H1 (cell line): ENCODE results near the gene OVCA2. TPM values are rescaled to one million over a fixed set of nuclear protein-coding genes. Genes with fewer than 3 reads are reported as not detected.
A peak's percentile ranks its signal among the peaks of the same experiment; 100 is the strongest.

Source experiments
- CTCF ChIA-PET: fragments of 300-600 bp; sonication (Branson Sonifier 250); formaldehyde crosslinking; loops from one replicate; lab custom pipeline; 2021; ENCODE audit not compliant: partially characterized antibody; lab: Charles Lee
- POLR2A ChIA-PET: fragments of 300-600 bp; sonication (Branson Sonifier 250); formaldehyde crosslinking; loops from one replicate; lab custom pipeline; 2021; ENCODE audit warnings: inconsistent platforms; ENCODE audit not compliant: partially characterized antibody; lab: Charles Lee
- DNase-seq, 2 experiments: peaks; one replicate each; pipeline versions ENCODE4 v3.0.0 to v3.0.0-alpha.2; 2010 to 2022; ENCODE audit warnings: low spot score in 2 of 2, low read depth in 1 of 2, mixed read lengths in 1 of 2
- FAIRE-seq: peaks from 2 replicates; lab custom pipeline; 2011; peaks lifted over from hg19 to GRCh38; lab: Jason Lieb, UNC
- H2AFZ ChIP-seq: 2 replicates; pipeline ENCODE4 v1.8.1; 2012; ENCODE audit warnings: low read length, inconsistent platforms
- H2AK5ac ChIP-seq: 2 replicates; pipeline ENCODE4 v1.6.1; 2013; ENCODE audit warnings: low read depth, low read length
- H2BK120ac ChIP-seq: replicated peaks from 2 replicates; pipeline ENCODE3; 2013; ENCODE audit warnings: low read depth, low read length, inconsistent platforms
- H2BK12ac ChIP-seq: 2 replicates; pipeline ENCODE4 v1.6.1; 2013; ENCODE audit warnings: low read depth, low read length
- H2BK15ac ChIP-seq: 2 replicates; pipeline ENCODE4 v1.6.1; 2013; ENCODE audit warnings: low read length
- H2BK20ac ChIP-seq: 2 replicates; pipeline ENCODE4 v1.6.1; 2013; ENCODE audit warnings: low read length
- H2BK5ac ChIP-seq: 2 replicates; pipeline ENCODE4 v1.6.1; 2013; ENCODE audit warnings: low read depth, low read length
- H3K14ac ChIP-seq: 2 replicates; pipeline ENCODE4 v1.6.1; 2013; ENCODE audit warnings: inconsistent platforms; ENCODE audit not compliant: insufficient read length
- H3K18ac ChIP-seq: 2 replicates; pipeline ENCODE4 v1.6.1; 2013; ENCODE audit warnings: low read length; ENCODE audit errors: extremely low read depth
- H3K23ac ChIP-seq: 2 replicates; pipeline ENCODE4 v1.6.1; 2013; ENCODE audit warnings: inconsistent platforms; ENCODE audit not compliant: insufficient read length
- H3K23me2 ChIP-seq: 2 replicates; pipeline ENCODE4 v1.6.1; 2013; ENCODE audit warnings: low read depth, low read length
- H3K27ac ChIP-seq: 2 replicates; pipeline ENCODE4 v1.6.1; 2011; ENCODE audit warnings: low read depth, low read length, inconsistent platforms
- H3K27me3 ChIP-seq, 4 experiments: replicated peaks in 1 of 4; 1 replicate in 1 of 4; 2 replicates in 3 of 4; pipeline versions ENCODE4 v1.6.1 to v1.8.1; 2011 to 2013; ENCODE audit warnings: low read length in 3 of 4, mild to moderate bottlenecking in 3 of 4, inconsistent platforms in 2 of 4, mixed read lengths in 2 of 4, moderate library complexity in 1 of 4; ENCODE audit not compliant: control insufficient read depth in 3 of 4, insufficient read depth in 3 of 4; ENCODE audit errors: extremely low read depth in 1 of 4
- H3K36me3 ChIP-seq, 4 experiments: 2 replicates each; pipeline versions ENCODE4 v1.6.1 to v1.8.1; 2011 to 2013; ENCODE audit warnings: mild to moderate bottlenecking in 4 of 4, low read length in 3 of 4, moderate library complexity in 2 of 4, control low read depth in 1 of 4, inconsistent platforms in 1 of 4; ENCODE audit not compliant: insufficient read depth in 4 of 4, control insufficient read depth in 2 of 4
- H3K4ac ChIP-seq: replicated peaks from 2 replicates; pipeline ENCODE3; 2013; ENCODE audit warnings: low read length, low read depth, mixed read lengths, inconsistent platforms; ENCODE audit not compliant: insufficient read length
- H3K4me1 ChIP-seq, 4 experiments: replicated peaks in 1 of 4; 1 replicate in 1 of 4; 2 replicates in 3 of 4; pipeline versions ENCODE4 v1.6.1 to v1.8.1; 2011 to 2013; ENCODE audit warnings: low read length in 3 of 4, inconsistent platforms in 2 of 4, mixed read lengths in 1 of 4; ENCODE audit not compliant: insufficient read depth in 4 of 4, control insufficient read depth in 3 of 4
- H3K4me2 ChIP-seq, 2 experiments: 2 replicates each; pipeline versions ENCODE4 v1.6.1 to v1.8.1; 2011 to 2013; ENCODE audit warnings: low read depth in 2 of 2, low read length in 2 of 2, control low read depth in 1 of 2, inconsistent platforms in 1 of 2, mild to moderate bottlenecking in 1 of 2; ENCODE audit not compliant: insufficient read depth in 1 of 2
- H3K4me3 ChIP-seq, 4 experiments: fragments of 200-600, 300-600 bp in 1 of 4; sonication (generic), shearing (Covaris generic), sonication (Bioruptor Twin) in 1 of 4; 2 replicates each; pipeline versions ENCODE4 v1.5.1 to v1.8.1; 2011 to 2016; ENCODE audit warnings: low read length in 4 of 4, low read depth in 3 of 4, control low read depth in 2 of 4, inconsistent platforms in 2 of 4, mild to moderate bottlenecking in 2 of 4, mixed read lengths in 1 of 4, moderate library complexity in 1 of 4; ENCODE audit not compliant: insufficient read depth in 2 of 4; ENCODE audit errors: extremely low read depth in 1 of 4
- H3K56ac ChIP-seq: replicated peaks from 2 replicates; pipeline ENCODE3; 2013; ENCODE audit warnings: low read depth, mild to moderate bottlenecking, mixed read lengths, low read length, inconsistent platforms; ENCODE audit not compliant: insufficient read length
- H3K79me1 ChIP-seq: 2 replicates; pipeline ENCODE4 v1.6.1; 2013; ENCODE audit warnings: low read depth, low read length, control low read depth
- H3K79me2 ChIP-seq, 2 experiments: 2 replicates each; pipeline versions ENCODE4 v1.6.1 to v1.8.1; 2012 to 2013; ENCODE audit warnings: low read length in 2 of 2, mild to moderate bottlenecking in 2 of 2, inconsistent platforms in 1 of 2; ENCODE audit not compliant: insufficient read depth in 2 of 2, control insufficient read depth in 1 of 2
- H3K9ac ChIP-seq, 4 experiments: replicated peaks in 1 of 4; 1 replicate in 1 of 4; 2 replicates in 3 of 4; pipeline versions ENCODE4 v1.6.1 to v1.8.1; 2011 to 2013; ENCODE audit warnings: low read depth in 3 of 4, low read length in 3 of 4, control low read depth in 2 of 4, mild to moderate bottlenecking in 2 of 4, moderate library complexity in 2 of 4, inconsistent platforms in 1 of 4; ENCODE audit errors: extremely low read depth in 1 of 4
- H3K9me3 ChIP-seq, 2 experiments: 2 replicates each; pipeline versions ENCODE4 v1.6.1 to v1.8.1; 2012 to 2013; ENCODE audit warnings: mild to moderate bottlenecking in 2 of 2, moderate library complexity in 2 of 2, control low read depth in 1 of 2, inconsistent platforms in 1 of 2, low read depth in 1 of 2, low read length in 1 of 2, mixed read lengths in 1 of 2; ENCODE audit not compliant: insufficient read depth in 2 of 2
- H4K20me1 ChIP-seq, 2 experiments: replicated peaks in 1 of 2; 2 replicates each; pipeline versions ENCODE3 to v1.8.1; 2011 to 2013; ENCODE audit warnings: inconsistent platforms in 2 of 2, low read length in 2 of 2, mild to moderate bottlenecking in 1 of 2; ENCODE audit not compliant: insufficient read depth in 2 of 2, control insufficient read depth in 1 of 2
- H4K5ac ChIP-seq: 2 replicates; pipeline ENCODE4 v1.6.1; 2013; ENCODE audit warnings: low read length, low read depth, mixed read lengths, inconsistent platforms; ENCODE audit not compliant: insufficient read length
- H4K8ac ChIP-seq: 2 replicates; pipeline ENCODE4 v1.8.0; 2013; ENCODE audit warnings: mild to moderate bottlenecking, moderate library complexity, low read length, inconsistent platforms; ENCODE audit not compliant: insufficient read depth; ENCODE audit errors: extremely low read depth
- H4K91ac ChIP-seq: replicated peaks from 2 replicates; pipeline ENCODE3; 2013; ENCODE audit warnings: low read length, mixed read lengths, inconsistent platforms; ENCODE audit not compliant: insufficient read length
- CHD1 ChIP-seq: IDR thresholded peaks from 2 replicates; pipeline ENCODE4 v1.6.1; 2012; ENCODE audit warnings: low read depth, low read length, improper control_type of control experiment
- FOSL1 ChIP-seq: IDR thresholded peaks from 2 replicates; pipeline ENCODE4 v1.6.1; 2011; ENCODE audit warnings: mild to moderate bottlenecking, low read depth, low read length, moderate library complexity; ENCODE audit not compliant: insufficient read depth
- JUND ChIP-seq: IDR thresholded peaks from 2 replicates; pipeline ENCODE4 v1.6.1; 2011; ENCODE audit warnings: mild to moderate bottlenecking, improper control_type of control experiment, low read length
- PHF8 ChIP-seq: fragments of 200-600 bp; sonication (generic); conservative IDR thresholded peaks from 2 replicates; pipeline ENCODE4 v1.7.1; 2012; ENCODE audit warnings: low read depth, mild to moderate bottlenecking, inconsistent platforms, low read length, moderate library complexity
- RAD21 ChIP-seq, 2 experiments: IDR thresholded peaks in 1 of 2; conservative IDR thresholded peaks in 1 of 2; 2 replicates each; pipeline ENCODE4 v1.6.1; 2011; ENCODE audit warnings: low read depth in 2 of 2, low read length in 2 of 2, improper control_type of control experiment in 1 of 2, inconsistent platforms in 1 of 2, mild to moderate bottlenecking in 1 of 2, moderate library complexity in 1 of 2
- RBBP5 ChIP-seq: IDR thresholded peaks from 2 replicates; pipeline ENCODE4 v1.7.1; 2012; ENCODE audit warnings: low read depth, mild to moderate bottlenecking, inconsistent platforms, low read length, moderate library complexity, borderline replicate concordance
- SAP30 ChIP-seq: fragments of 300-600 bp; sonication (generic); IDR thresholded peaks from 2 replicates; pipeline ENCODE4 v1.7.1; 2012; ENCODE audit warnings: low read length, moderate library complexity, mild to moderate bottlenecking, inconsistent platforms; ENCODE audit not compliant: insufficient read depth, insufficient replicate concordance
- SIN3A ChIP-seq, 2 experiments: IDR thresholded peaks in 1 of 2; conservative IDR thresholded peaks in 1 of 2; 2 replicates each; pipeline ENCODE4 v1.6.1; 2011 to 2012; ENCODE audit warnings: low read length in 2 of 2, improper control_type of control experiment in 1 of 2, low read depth in 1 of 2, mild to moderate bottlenecking in 1 of 2
- TAF7 ChIP-seq: optimal IDR thresholded peaks from 2 replicates; pipeline ENCODE3; 2011; ENCODE audit warnings: low read depth, mild to moderate bottlenecking, inconsistent platforms, low read length, moderate library complexity, borderline replicate concordance
- WGBS, 2 experiments: shearing (Covaris generic) in 1 of 2; methylation state at CpG; one replicate each; pipeline versions ENCODE4 v1.1.6 to v1.1.7; 2013 to 2015; ENCODE audit warnings: low lambda C conversion rate in 2 of 2, mixed read lengths in 2 of 2, inconsistent platforms in 1 of 2, low coverage in 1 of 2, missing lambda C conversion rate in 1 of 2; ENCODE audit not compliant: insufficient replicate concordance in 2 of 2, insufficient coverage in 1 of 2, insufficient read length in 1 of 2; ENCODE audit errors: extremely low coverage in 1 of 2, missing lambda C conversion rate in 1 of 2; 5-methylcytosine and 5-hydroxymethylcytosine counted together
- polyA plus RNA-seq, 7 experiments: library from polyadenylated mRNA; depleted of rRNA in 3 of 7; stranded (reverse) in 5 of 7; unstranded in 2 of 7; fragments of >200 nt in 5 of 7; fragments of 200-250 nt in 2 of 7; gene quantifications; 1 replicate in 5 of 7; 2 replicates in 1 of 7; 4 replicates in 1 of 7; pipeline versions ENCODE4 v1.2.1 to v1.2.3, GENCODE V29; 2011 to 2013; ENCODE audit warnings: missing spikeins in 2 of 7, mixed read lengths in 2 of 7
- total RNA-seq: library from RNA; stranded (reverse); fragmentation: NEBNext Ultra II Directional; extraction: Animal tissue kit (Norgen Biotek cat#: 25700); gene quantifications from 2 replicates; pipeline ENCODE4 v1.2.1, GENCODE V29; 2021

OVCA2 gene
- total and polyA plus RNA-seq, 2 of the 8 experiments (the other 6 are each of a cell fraction or from before 2014, with no cell fraction given): 15.3 to 37.0 TPM

DNA sequence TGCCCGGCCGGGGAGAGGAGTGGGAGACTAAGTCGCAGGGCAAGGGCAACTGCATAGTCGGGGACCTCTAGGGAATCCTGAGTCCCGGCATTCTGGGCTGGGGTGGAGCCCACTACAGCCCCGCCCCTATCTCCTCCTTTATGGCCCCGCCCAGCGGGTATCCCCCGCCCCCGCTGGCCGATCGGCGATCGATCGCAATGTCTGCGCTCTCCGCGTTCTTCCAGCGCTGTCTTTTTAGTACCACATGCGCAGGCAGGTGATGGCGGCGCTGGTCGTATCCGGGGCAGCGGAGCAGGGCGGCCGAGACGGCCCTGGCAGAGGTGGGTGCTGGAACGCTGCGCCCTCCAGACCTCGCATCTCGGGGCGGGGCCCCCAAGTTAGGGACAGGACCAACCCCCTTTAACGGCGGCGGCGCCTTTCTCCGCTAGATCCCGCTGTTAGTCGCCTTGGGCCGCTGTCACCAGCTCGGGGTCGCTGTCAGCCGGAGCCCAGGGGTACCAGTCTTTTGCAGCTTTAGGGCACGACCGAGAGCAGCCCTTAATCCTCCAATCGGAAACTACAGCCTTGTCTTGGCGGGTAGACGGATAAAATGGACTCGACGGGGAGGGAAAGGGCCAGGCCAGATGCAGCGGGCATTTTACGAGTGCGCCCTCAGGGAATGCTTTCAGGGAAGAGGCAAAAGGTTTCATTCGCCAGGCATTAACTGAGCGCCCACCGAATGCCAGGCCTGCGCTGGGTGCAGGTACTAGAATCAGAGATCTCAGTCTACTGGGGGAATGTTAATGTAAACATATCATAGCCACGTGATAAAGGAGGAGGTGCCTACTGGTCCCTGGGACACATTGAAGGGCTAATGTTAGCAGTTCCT is 11.7 kb upstream of the OVCA2 start, which contains the start of gene DPH1:
Gene DPH1 (plus strand): TSS at position 243 of the 868 bp plus-strand sequence. CDS start 17 bp downstream, at position 260.
- H3K9ac ChIP-seq: peak within 1 kb of the TSS in 3 of 4 experiments; percentile 39 to 57 (median 51); a peak in 5 of 7 replicates
- no peaks in the 10 kb centered on the region for H3K36me3 ChIP-seq
- H4K5ac ChIP-seq: no peak within 1 kb of the TSS
- H3K4me3 ChIP-seq: peak within 1 kb of the TSS; percentile 74 to 98 (median 92)
- CTCF ChIA-PET: interaction anchor here (0.9 to 4.4 kb wide), 10 partner anchors 10 to 201 kb away, joined by 3 to 15 read pairs (median 4); partner anchors contain the start of genes HIC1 and OVCA2
- H2BK12ac ChIP-seq: no peak within 1 kb of the TSS
- H3K4ac ChIP-seq: no peak within 1 kb of the TSS
- peaks cover 2 to 7% (median 4%) of the 10 kb centered on the region in 4 experiments; a peak in 5 of 7 replicates for H3K4me1 ChIP-seq
- DNase-seq (peak; percentile 69 to 97), FAIRE-seq (peak; percentile 95)
- no peak within 1 kb of the TSS for H2BK20ac ChIP-seq
- WGBS, 2 experiments: 2% methylated on average over 48 of the region's 59 CpGs; no CpG with 5 or more reads in 1 of the 2 experiments
- H4K91ac ChIP-seq: no peak within 1 kb of the TSS
- no peak within 1 kb of the TSS for H2AK5ac ChIP-seq
- H3K79me1 ChIP-seq: no peaks in the 10 kb centered on the region
- H4K8ac ChIP-seq: peak within 1 kb of the TSS; percentile 54; the same call in 1 of the 2 replicates
- H3K23me2 ChIP-seq: peaks cover 9% of the 10 kb centered on the region; the same call in 1 of the 2 replicates
- POLR2A ChIA-PET: interaction anchor here (1.1 kb wide), 1 partner anchor 10 kb away, joined by 3 read pairs; no protein-coding TSS in a partner anchor
- no peak within 1 kb of the TSS for H3K18ac ChIP-seq
- H3K23ac ChIP-seq: no peak within 1 kb of the TSS
- H3K9me3 ChIP-seq: no peaks in the 10 kb centered on the region
- no peak within 1 kb of the TSS for H3K56ac ChIP-seq
- H2BK120ac ChIP-seq: no peak within 1 kb of the TSS
- H3K79me2 ChIP-seq: no peaks in the 10 kb centered on the region
- H3K4me2 ChIP-seq: peak within 1 kb of the TSS; percentile 55 to 76
- no peak within 1 kb of the TSS for H3K14ac ChIP-seq
- H2BK15ac ChIP-seq: 0 out of 2 replicates have a peak within 1 kb of the TSS, but pooled peaks have one; percentile 29
- no peak within 1 kb of the TSS for H3K27ac ChIP-seq
- no peak within 1 kb of the TSS for H2BK5ac ChIP-seq
- H2AFZ ChIP-seq: peak within 1 kb of the TSS; percentile 15; the same call in 1 of the 2 replicates
- H4K20me1 ChIP-seq: peaks cover 0 to 6% of the 10 kb centered on the region in 2 experiments
- peaks cover 44 to 47% (median 46%) of the 10 kb centered on the region in 4 experiments for H3K27me3 ChIP-seq
- TF ChIP-seq SAP30 (peak; percentile 99), CHD1 (no peak), RAD21 (IDR thresholded peaks at IDR 0.05 in 1 of 2, conservative IDR thresholded peaks at IDR 0.05 in 1 of 2; ENCODE audit: low read depth in 2 of 2, low read length in 2 of 2) (0 out of 4 replicates have a peak, but pooled peaks of 1 of the 2 experiments have one; percentile 14), TAF7 (peak; percentile 62), RBBP5 (peak; percentile 55; the same call in 1 of the 2 replicates), SIN3A (conservative IDR thresholded peaks at IDR 0.05 in 1 of 2, IDR thresholded peaks at IDR 0.05 in 1 of 2; ENCODE audit: low read depth in 1 of 2, low read length in 2 of 2) (peak; percentile 97 to 98), PHF8 (peak; percentile 78), JUND (no peak), FOSL1 (no peak)
